ENCODE data around the gene FAM222A. TPM values are rescaled to one million over a fixed set of nuclear protein-coding genes. Genes with fewer than 3 reads are reported as not detected.

Gene FAM222A
- total and polyA plus RNA-seq, 2 of the 4 experiments (the other 2 are of a cell fraction), result under 0.01 to 0.32 TPM

DNA sequence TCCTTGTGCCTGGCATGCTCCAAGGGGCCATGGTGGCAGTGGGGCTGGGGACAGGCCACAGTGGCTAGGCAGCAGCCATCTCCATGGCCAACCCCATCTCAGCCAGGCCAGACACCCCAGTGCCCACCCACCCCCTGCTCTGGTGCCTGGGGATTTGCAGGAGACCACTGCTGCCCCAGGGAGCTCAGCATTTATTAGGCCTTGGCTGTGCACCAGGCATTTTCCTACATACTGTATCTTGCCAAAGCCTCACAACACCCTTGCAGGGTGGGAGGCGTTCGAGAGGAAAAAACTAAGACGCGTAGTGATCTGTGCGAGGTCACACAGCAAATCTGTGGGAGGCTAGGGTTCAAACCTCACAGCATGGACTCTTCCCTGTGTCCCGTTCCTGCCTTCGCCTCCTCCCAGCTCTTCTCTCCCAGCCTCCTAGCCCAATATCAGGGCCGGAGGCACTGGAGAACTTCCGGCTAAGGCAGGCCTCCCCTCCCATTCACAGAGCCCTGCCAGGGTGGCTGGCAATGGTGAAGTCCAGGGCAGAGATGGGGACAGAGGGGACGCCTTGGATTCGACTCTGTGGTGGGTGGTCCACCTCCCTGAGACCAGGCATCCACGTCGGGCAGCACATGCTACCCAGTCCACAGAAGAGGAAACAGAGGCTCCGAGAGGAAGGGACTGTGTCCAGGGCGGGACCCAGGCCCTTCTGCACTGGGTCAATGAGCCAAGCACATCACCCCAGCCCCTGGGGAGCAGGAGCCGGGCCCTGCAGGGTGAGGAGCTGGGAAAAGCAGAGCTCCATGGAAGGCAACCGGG is 57.4 kb downstream of the FAM222A start (continued):
- no peak for TF ChIP-seq FOS (IDR thresholded peaks at IDR 0.05; ENCODE audit: low read depth, low read length)

DNA sequence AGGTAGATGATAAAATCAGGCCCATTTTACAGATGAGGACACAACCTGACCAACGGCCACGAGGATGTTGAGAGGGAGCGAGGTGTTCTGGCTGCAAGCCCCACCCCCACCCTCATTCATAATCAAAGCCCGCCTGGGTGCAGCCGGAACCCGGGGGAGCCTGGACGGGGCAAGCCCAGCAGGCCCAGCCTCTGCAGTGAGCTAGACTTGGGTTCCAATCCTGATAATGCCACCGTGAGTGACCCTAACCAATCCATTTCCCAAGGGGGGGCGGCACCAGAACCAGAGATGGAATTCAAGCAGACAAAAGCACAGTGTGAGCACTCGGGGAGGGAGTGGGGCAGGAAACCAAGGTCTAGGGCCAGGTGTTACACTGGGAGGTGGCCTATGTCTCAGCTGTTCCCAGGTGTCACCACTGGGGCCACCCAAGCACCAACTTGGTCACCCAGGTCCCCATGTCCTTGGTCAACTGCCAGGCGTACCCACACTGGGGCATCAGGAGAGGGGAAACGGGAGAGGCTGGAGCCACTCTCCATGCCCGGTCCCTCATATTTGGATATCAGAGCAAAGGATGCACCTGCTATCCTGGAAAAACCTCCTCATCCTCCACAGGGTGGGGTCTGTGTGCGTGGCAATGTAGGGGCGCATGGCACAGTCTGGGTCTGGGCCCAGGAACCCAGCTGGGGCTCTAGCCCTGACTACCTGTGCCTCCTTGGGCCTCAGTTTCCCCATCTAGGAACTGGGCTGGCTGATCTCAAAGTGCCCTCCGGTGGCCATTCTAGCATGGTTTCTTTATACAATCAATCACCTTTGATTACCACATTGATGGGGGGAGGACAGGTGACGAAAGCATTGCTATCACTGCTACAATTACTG is 58.4 kb downstream of the FAM222A start:
- in situ Hi-C loops (cut with MboI; ENCODE audit: low sequenced_read_pairs), result loop anchor here (5.0 to 10.0 kb wide), 3 partner anchors 180 to 347 kb away; no protein-coding TSS in a partner anchor

More for the DNA sequence above, 58.4 kb downstream of the FAM222A start:
- Histone ChIP-seq H3K9ac (ENCODE audit: low read depth, low read length) (no peak overlapping the region), H2BK20ac (ENCODE audit: low read depth, low read length) (no peak overlapping the region), H2BK120ac (ENCODE audit: low read depth, low read length) (no peak overlapping the region), H2AK9ac (replicated peaks; ENCODE audit: low read depth, low read length, poor library complexity) (no peak overlapping the region), H4K91ac (ENCODE audit: insufficient read depth, low read depth, low read length) (no peak overlapping the region), H4K8ac (ENCODE audit: low read depth in 2 of 2, low read length in 2 of 2) (no peak overlapping the region), H3K23ac (ENCODE audit: low read depth, low read length) (no peak overlapping the region), H2BK15ac (ENCODE audit: low read depth, low read length) (no peak overlapping the region), H3K27me3 (ENCODE audit: control insufficient read depth, insufficient read depth, low read length) (peaks cover 3% of the 10 kb centered on the region; the same call in 1 of the 2 replicates), H2AFZ (replicated peaks; ENCODE audit: low read length, poor library complexity) (no peak overlapping the region), H3K27ac (ENCODE audit: insufficient read depth, low read length) (no peak overlapping the region), H3K4ac (ENCODE audit: low read depth, low read length) (no peak overlapping the region), H3K36me3 (ENCODE audit: control insufficient read depth, insufficient read depth, low read length) (no peaks in the 10 kb centered on the region), H4K20me1 (ENCODE audit: insufficient read depth, low read length) (no peaks in the 10 kb centered on the region), H3K79me1 (ENCODE audit: low read depth in 1 of 2, low read length in 2 of 2) (no peaks in the 10 kb centered on the region), H3K4me2 (ENCODE audit: low read depth, low read length) (no peak overlapping the region), H3K14ac (replicated peaks; ENCODE audit: low read depth, low read length) (no peak overlapping the region), H3K56ac (ENCODE audit: extremely low read depth, insufficient read depth, low read length) (no peak overlapping the region), H3K4me1 (ENCODE audit: control insufficient read depth, insufficient read depth, low read length) (no peaks in the 10 kb centered on the region), H4K5ac (ENCODE audit: low read depth, low read length) (no peak overlapping the region), H3K4me3 (ENCODE audit: insufficient read depth, low read depth, low read length) (no peak overlapping the region), H3K9me1 (ENCODE audit: insufficient read depth, low read length) (no peaks in the 10 kb centered on the region), H2AK5ac (ENCODE audit: low read depth, low read length) (no peak overlapping the region), H2BK5ac (ENCODE audit: low read depth, low read length, poor library complexity, severe bottlenecking) (no peak overlapping the region), H3K18ac (ENCODE audit: low read depth, low read length) (no peak overlapping the region), H3K9me3 (ENCODE audit: control insufficient read depth, insufficient read depth, low read length) (no peaks in the 10 kb centered on the region)
- DNase-seq (no peak), ATAC-seq (ENCODE audit: low read depth) (no peak)
- WGBS, 2 experiments (ENCODE audit: extremely low coverage in 2 of 2, insufficient read length in 1 of 2), result no CpG with 5 or more reads among the region's 17 CpGs
- no peak for TF ChIP-seq RFX5 (IDR thresholded peaks at IDR 0.05; ENCODE audit: low read depth, low read length)
- TF ChIP-seq MAZ (IDR thresholded peaks at IDR 0.05; ENCODE audit: borderline replicate concordance, low read depth, low read length), result no peak
- no peak for TF ChIP-seq CHD1 (IDR thresholded peaks at IDR 0.05; ENCODE audit: low read depth, low read length)
- TF ChIP-seq CEBPB (IDR thresholded peaks at IDR 0.05; ENCODE audit: low read depth, low read length), result no peak
- no peak for TF ChIP-seq BHLHE40 (IDR thresholded peaks at IDR 0.05; ENCODE audit: low read depth, low read length)
- no TSS peak for BruUV-seq (replicated peaks)
- dilution Hi-C loops (cut with HindIII; ENCODE audit: low sequenced_read_pairs, unreplicated experiment) (no loop called here), intact Hi-C loops (cut with micrococcal nuclease) (loop anchor here (5.0 kb wide), 1 partner anchor 55 kb away; no protein-coding TSS in a partner anchor)
- ChIA-PET CTCF (interaction anchor here (1.2 kb wide), 1 partner anchor 174 kb away, joined by 4 read pairs; no protein-coding TSS in a partner anchor), POLR2A (ENCODE audit: unreplicated experiment) (no interaction called here)
